Stimulated activated CD4-positive, alpha-beta T cell treated with anti-CD3 and anti-CD28 coated beads, Interleukin-2, amount 100 ng/mL, for 4 hours (primary cell): ENCODE results near the gene TCF20.

Experiments used
- DNase-seq: peaks from one replicate; pipeline ENCODE4 v3.0.0-alpha.2; 2020; ENCODE audit warnings: low read depth

The TCF20 gene

DNA sequence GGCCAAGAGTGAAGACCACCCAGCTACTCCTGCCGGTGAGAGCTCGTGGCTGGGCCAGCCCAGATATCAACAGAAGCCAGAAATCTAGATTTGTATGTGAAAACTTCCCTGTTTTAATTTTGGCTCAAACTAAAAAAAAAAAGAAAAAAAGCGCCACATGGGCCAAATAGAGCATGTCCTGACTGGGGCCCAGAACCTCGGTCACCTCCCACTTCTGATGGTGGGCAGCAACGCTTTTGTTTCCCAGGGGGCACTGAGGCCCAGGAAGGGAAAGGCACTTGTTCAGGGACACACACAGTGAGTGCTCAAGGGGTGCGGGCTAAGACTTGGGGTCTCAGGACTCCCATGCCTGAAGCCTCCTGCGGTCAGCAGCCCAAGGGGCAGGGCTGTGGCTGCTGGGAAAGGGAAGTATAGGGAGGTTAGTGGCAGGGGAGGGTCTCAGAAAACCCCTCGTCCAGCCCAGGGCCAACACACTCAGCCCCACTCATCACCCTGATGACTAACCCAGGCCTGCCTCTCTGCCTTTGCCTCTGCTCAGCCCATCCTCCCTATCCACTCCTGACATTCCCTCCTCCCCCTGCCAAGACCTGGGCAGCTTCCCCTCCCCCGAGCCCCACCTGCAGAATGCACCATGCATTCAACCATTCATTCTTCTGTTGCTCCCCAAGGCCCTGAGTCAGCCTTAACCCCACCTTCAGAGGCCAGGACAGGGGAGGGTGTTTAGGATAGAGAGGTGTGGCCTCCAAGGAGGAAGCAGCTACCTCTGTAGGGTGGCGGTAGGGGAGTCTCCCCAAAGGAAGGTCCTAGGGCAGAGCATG is 30.0 kb upstream of the TCF20 start:
- peak; percentile 37 for DNase-seq

DNA sequence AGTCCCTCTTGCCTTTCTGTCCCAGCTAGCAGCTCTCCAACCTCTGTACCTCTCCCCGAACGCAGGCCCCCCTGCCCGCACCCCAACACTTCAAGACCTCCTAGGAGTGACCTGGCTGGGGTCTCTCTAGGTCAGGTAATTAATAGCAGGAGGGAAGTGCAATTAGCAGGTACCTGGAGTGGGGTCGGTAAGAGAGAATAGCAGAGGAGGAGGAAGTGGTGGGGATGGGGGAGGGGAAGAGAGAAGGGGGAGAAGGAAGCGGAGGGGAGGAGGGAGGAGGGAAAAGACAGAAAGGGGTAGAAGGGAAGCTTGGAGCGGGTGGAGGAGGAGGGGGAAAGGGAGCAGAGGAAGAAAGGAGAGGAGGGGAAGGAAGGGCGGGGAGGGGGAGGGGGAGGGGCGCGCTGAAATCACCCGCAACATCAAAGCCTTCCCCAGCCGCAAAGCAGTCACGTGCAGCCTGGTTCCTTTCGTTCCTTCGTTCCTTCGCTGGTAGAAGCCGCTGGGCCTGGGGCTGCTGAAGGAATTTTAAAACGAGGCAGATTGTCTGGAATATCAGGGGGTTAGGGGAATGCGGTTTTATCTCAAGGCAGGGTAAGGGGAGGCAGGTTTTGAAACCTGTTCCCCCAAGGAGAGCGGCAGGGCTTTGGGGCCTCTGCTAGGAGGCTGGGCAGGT is 29.3 kb upstream of the TCF20 start:
- peak; percentile 46 for DNase-seq

GRCh38 chr22:42298746-42299145 is 28.3 kb upstream of the TCF20 start:
- DNase-seq: no peak

DNA sequence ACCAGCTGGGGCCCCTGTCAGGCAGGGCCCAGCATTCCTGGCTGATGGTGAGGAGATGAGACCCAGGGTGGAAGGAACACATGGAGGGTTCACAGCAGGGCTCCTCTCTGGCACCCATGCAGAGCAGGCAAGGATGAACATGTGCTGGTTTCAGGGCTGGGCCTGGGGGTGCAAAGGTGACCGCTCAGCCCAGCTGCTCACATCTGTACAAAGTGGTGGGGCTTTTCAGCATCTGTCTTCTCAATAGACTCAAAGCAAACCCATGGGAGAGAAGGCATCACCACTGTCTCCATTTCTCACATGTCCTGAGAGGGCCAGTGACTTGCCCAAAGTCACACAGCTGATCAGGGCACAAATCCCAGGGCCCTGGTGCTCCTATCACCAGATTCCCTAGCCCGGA is 27.3 kb upstream of the TCF20 start:
- DNase-seq: no peak

DNA sequence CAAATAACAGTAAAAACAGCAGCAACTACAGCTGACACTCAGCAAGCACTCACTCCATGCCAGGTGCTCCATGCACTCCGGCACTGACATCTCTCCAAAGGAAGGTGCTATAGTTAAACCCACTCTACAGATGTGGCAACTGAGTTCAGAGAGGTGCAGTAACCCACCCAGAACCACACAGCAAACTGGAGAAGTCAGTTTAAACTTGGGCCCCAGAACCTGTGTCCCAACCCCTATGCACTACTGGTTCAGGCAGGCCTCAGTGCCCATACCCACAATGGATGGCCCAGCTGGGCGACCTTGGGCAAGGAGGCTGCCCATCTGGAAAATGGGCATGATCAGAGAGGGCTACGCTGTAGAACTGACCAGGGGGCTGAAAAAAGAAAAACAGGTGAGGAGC is 26.4 kb upstream of the TCF20 start:
- no peak for DNase-seq

DNA sequence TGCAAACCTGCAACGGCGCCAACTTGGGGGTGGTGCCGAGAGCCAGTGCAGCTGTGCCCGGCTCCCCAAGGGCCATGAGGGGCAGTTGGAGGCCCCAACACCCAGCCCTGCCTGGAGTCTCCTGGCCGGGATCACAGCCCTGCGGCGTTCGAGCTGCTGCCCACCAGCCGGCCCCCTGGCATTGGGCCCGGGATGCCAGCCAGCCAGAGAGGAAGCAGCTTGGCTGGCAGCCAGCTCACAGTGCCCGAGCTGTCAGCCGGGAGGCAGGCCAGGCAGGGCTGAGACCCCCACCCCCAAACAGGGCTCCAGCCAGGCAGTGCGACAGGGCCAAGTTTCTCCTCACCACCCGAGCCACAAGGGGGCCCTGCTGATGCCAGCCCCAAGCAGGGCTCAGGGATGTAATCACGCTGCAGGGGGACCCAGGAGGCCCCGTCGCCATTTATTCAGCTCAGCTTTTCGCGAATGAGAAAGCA is 26.0 kb upstream of the TCF20 start:
- no peak for DNase-seq

GRCh38 chr22:42294034-42294985 is 23.9 kb upstream of the TCF20 start:
- DNase-seq: no peak

DNA sequence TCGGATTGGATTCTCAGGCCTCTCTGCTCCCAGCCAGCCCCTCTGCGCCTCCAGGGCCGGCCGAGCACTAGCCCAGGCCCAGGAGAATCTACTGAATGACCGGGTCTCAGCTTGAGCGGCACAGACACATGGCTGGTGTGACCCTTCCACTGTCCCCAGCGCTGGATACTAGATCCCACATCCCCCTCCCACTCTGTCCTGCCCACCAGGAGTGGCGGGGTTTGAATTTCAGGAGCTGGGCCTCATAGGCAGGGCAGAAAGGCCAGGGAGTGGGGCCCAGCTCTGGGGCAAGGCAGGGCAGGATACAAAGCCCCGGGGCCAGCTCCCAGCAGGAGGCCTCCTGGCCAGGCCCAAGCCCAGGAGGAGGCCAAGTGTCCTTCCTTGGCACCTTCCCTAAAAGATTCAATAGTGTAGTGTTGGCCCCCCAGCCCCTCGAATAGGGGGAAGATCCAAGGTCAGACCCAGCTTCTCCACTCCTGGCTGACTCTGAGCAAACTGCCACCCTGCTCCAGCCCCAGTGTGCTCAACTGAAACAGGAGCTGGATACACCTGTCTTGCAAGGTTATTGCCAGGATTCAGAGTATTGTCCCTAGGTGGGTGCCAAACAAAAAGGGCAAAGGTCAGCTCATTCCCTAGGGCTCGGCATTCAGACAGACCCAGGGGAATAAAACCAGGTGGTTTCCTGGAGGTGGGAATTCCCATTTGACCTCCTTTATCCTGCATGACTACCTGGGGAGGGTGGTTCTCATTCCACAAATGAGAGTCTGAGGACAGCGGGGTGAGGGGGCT is 22.5 kb upstream of the TCF20 start:
- no peak for DNase-seq

GRCh38 chr22:42291287-42291686 is 20.8 kb upstream of the TCF20 start:
- no peak for DNase-seq

DNA sequence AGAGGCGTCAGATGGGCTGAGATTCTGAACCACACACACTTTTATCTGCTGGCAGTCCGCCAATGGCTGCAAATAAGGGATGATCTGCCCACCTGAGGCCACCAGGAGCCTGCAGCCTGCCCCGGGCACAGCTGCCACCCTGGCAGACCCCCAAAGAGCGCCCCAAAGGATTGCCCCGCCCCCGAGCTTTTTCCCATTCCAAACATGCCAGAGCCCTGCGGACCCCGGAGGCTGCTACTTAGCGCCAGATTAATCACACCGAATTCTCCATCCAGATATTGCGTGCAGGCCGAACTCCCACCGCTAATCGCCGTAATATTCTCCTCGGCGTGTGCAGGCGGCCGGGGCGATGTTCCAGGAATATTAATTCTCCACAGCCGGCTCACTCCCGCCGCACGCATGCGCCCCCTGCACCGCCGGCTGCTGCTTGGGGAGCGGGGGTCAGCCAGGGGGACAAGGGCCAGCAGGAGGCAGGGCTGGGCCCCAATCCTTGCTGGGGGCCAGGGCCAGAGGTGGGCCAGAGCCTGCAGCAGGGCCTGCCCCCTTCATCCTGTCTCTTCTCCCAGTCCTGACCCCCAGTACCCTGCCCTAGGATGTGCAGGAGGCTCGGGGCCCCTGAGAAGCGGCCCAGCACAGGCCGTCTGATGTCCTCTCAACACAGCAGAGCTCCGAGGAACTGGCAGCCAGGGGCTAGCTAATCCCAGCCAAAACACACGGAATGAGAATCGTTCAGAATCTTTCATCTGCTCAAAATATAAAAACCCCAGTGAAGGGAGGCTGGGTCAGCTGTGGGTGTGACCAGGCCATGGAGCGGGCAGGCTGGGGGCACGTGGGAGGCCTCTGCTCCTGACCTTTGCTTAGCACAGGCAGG is 19.5 kb upstream of the TCF20 start:
- no peak for DNase-seq

DNA sequence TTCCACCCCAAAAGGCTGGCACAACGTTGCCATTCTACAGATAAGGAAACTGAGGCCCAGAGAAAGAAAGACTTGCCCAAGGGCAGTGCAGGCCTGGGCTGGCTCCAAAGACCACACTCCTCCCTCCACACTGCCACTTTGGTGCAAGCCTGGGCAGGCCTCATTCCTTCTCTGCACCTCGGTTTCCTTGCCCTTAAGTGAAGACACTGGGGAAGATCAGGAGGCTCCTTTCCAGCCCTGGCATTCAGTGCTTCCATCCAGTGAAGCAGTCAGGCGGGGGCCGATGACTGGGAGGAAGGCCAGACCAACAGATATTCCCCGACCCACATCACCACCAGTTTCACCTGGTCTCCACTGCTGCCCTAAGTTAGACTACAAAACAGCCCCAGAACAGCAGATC is 18.3 kb upstream of the TCF20 start:
- DNase-seq: no peak

GRCh38 chr22:42287174-42287890 is 16.9 kb upstream of the TCF20 start:
- no peak for DNase-seq

- no peak for DNase-seq
These were observed 15.8 kb upstream of the TCF20 start for GRCh38 chr22:42286205-42286604.

DNA sequence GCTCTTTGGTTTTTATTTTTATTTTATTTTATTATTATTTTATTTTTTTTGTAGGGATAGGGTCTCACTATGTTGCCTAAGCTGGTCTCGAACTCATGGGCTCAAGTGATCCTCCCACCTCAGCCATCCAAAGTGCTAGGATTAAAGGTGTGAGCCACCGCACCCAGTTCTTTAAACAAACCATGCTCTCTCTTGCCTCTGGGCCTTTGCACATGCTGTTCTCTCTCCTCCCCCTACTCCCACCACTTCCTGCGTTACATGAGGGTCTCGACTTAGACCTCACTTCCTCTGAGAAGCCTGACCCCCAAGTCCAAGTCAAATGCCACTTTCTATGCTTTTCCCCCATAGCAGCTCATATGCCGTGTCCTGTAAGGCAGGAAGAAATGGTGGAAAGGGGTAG is 15.2 kb upstream of the TCF20 start:
- no peak for DNase-seq

- no peak for DNase-seq
These were observed 14.3 kb upstream of the TCF20 start for GRCh38 chr22:42284643-42285181.

- no peak for DNase-seq
These were observed 13.7 kb upstream of the TCF20 start for GRCh38 chr22:42284202-42284591.

GRCh38 chr22:42283278-42284201 is 13.1 kb upstream of the TCF20 start:
- peak; percentile 47 for DNase-seq

GRCh38 chr22:42282943-42283277 is 12.5 kb upstream of the TCF20 start:
- no peak for DNase-seq
